ENCODE results near the gene EXOC4. TPM values are rescaled to one million over a fixed set of nuclear protein-coding genes. Genes with fewer than 3 reads are reported as not detected.

Gene EXOC4
- total RNA-seq, 1 experiment from 2014 or later: 75.8 TPM

GRCh38 chr7:133587903-133588302 lies 335.0 kb downstream of the EXOC4 start:
- Histone ChIP-seq H3K4me2 (ENCODE audit: insufficient read depth, insufficient read length, low read length) (no peak overlapping the region), H3K23ac (ENCODE audit: insufficient read length, low read depth, low read length) (no peak overlapping the region), H3K18ac (ENCODE audit: insufficient read length, low read depth, low read length) (no peak overlapping the region), H3K27me3 (ENCODE audit: insufficient read depth, low read length) (no peaks in the 10 kb centered on the region), H3K27ac (ENCODE audit: insufficient read length, low read depth, low read length) (no peak overlapping the region), H2AFZ (ENCODE audit: low read length) (no peak overlapping the region), H3K79me2 (ENCODE audit: insufficient read depth, low read length) (no peaks in the 10 kb centered on the region), H2BK120ac (ENCODE audit: low read depth, low read length, poor library complexity, severe bottlenecking) (no peak overlapping the region), H3T11ph (ENCODE audit: low read length) (no peak overlapping the region), H2BK20ac (ENCODE audit: low read depth, low read length, poor library complexity, severe bottlenecking) (no peak overlapping the region), H3K14ac (ENCODE audit: insufficient read depth, low read length) (no peak overlapping the region), H3K23me2 (ENCODE audit: insufficient read length, low read depth, low read length, poor library complexity, severe bottlenecking) (no peaks in the 10 kb centered on the region), H3K79me1 (ENCODE audit: insufficient read depth, low read depth, low read length, poor library complexity, severe bottlenecking) (no peaks in the 10 kb centered on the region), H4K20me1 (ENCODE audit: control insufficient read depth, insufficient read depth, insufficient read length) (no peaks in the 10 kb centered on the region), H3K4ac (ENCODE audit: low read depth, low read length) (no peak overlapping the region), H3K9me3 (ENCODE audit: control insufficient read depth, low read depth, low read length) (no peaks in the 10 kb centered on the region), H3K4me1 (ENCODE audit: insufficient read depth, low read length) (peaks cover 4% of the 10 kb centered on the region; the same call in 1 of the 2 replicates), H3K9ac (ENCODE audit: extremely low read depth, insufficient read length, low read length) (no peak overlapping the region), H2AK5ac (ENCODE audit: insufficient read length, low read length) (no peak overlapping the region), H4K8ac (replicated peaks; ENCODE audit: insufficient read length, low read depth, low read length) (no peak overlapping the region), H2BK15ac (ENCODE audit: low read depth, low read length) (no peak overlapping the region), H2BK5ac (ENCODE audit: insufficient read length, low read length) (no peak overlapping the region), H4K91ac (ENCODE audit: insufficient read length, low read depth, low read length) (no peak overlapping the region), H4K5ac (ENCODE audit: insufficient read length, low read depth, low read length) (no peak overlapping the region), H2BK12ac (ENCODE audit: insufficient read length, low read depth, low read length) (no peak overlapping the region), H3K56ac (ENCODE audit: insufficient read length, low read depth, low read length) (no peak overlapping the region)
- no peak for DNase-seq
- no peaks in the 10 kb centered on the region for H3K27me3 Mint-ChIP-seq (ENCODE audit: low read depth)
- no peak overlapping the region for H3K27ac Mint-ChIP-seq
- no peak overlapping the region for H3K4me3 Mint-ChIP-seq
- 0 out of 7 replicates have a peak, but pooled peaks cover 0 to 3% (median 0%) of the 10 kb centered on the region in 3 experiments for H3K36me3 Mint-ChIP-seq (ENCODE audit: insufficient read depth in 1 of 3, low read depth in 3 of 3)
- peaks cover 14 to 17% of the 10 kb centered on the region in 2 experiments for H3K4me1 Mint-ChIP-seq
- peaks cover 0 to 4% of the 10 kb centered on the region in 2 experiments; a peak in 1 of 5 replicates for H3K9me3 Mint-ChIP-seq
- TF ChIP-seq CTCF (conservative IDR thresholded peaks at IDR 0.05): no peak
